ENCODE data around the gene HDAC4. TPM values are rescaled to one million over a fixed set of nuclear protein-coding genes. Genes with fewer than 3 reads are reported as not detected.

Gene HDAC4
- total and polyA plus RNA-seq, 10 of the 15 experiments (the other 5 are each of a cell fraction or from before 2014, with no cell fraction given): 0.22 to 15.7 (median 4.8) TPM

- no peak for TF ChIP-seq NR2C2 (IDR thresholded peaks at IDR 0.05; ENCODE audit: borderline replicate concordance, control insufficient read depth, insufficient read length, low read depth)
- no peak for TF ChIP-seq NFXL1 (IDR thresholded peaks at IDR 0.05; ENCODE audit: borderline replicate concordance)
- TF ChIP-seq, protein P1, sequence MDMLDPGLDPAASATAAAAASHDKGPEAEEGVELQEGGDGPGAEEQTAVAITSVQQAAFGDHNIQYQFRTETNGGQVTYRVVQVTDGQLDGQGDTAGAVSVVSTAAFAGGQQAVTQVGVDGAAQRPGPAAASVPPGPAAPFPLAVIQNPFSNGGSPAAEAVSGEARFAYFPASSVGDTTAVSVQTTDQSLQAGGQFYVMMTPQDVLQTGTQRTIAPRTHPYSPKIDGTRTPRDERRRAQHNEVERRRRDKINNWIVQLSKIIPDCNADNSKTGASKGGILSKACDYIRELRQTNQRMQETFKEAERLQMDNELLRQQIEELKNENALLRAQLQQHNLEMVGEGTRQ (IDR thresholded peaks at IDR 0.05; ENCODE audit: borderline replicate concordance, low read depth, low read length): no peak
- TF ChIP-seq TAF1 (IDR thresholded peaks at IDR 0.05; ENCODE audit: borderline replicate concordance, low read depth, low read length): no peak
Observed at GRCh38 chr2:239113171-239113570, 287.6 kb downstream of the HDAC4 start (continued).

GRCh38 chr2:239112127-239112774, 288.6 kb downstream of the HDAC4 start:
- ChIA-PET RAD21 (ENCODE audit: unreplicated experiment) (no interaction called here), SMC1A (ENCODE audit: uncharacterized antibody, unreplicated experiment) (no interaction called here), CTCF (no interaction called here), POLR2A (no interaction called here)
- no peak for ATAC-seq
- H3K9me3 ChIP-seq (replicated peaks; ENCODE audit: control insufficient read depth, insufficient read depth, low read length): no peaks in the 10 kb centered on the region
- no peaks in the 10 kb centered on the region for H3K36me3 ChIP-seq (ENCODE audit: control insufficient read depth in 2 of 2, insufficient read depth in 2 of 2, low read length in 1 of 2)
- in situ Hi-C loops (cut with MboI): no loop called here
- no peak for FAIRE-seq
- WGBS (ENCODE audit: insufficient coverage, insufficient replicate concordance, low lambda C conversion rate, missing lambda C conversion rate): 79% methylated on average over 14 of the region's 14 CpGs
- intact Hi-C loops (cut with micrococcal nuclease; ENCODE audit: unreplicated experiment): no loop called here
- no peaks in the 10 kb centered on the region for H3K79me2 ChIP-seq (ENCODE audit: control insufficient read depth, insufficient read depth, low read length)
- no peaks in the 10 kb centered on the region for H3K4me1 ChIP-seq (ENCODE audit: control insufficient read depth, insufficient read depth, low read length)
- no peak for DNase-seq (ENCODE audit: low read depth, low spot score)
- TF ChIP-seq, protein P2, sequence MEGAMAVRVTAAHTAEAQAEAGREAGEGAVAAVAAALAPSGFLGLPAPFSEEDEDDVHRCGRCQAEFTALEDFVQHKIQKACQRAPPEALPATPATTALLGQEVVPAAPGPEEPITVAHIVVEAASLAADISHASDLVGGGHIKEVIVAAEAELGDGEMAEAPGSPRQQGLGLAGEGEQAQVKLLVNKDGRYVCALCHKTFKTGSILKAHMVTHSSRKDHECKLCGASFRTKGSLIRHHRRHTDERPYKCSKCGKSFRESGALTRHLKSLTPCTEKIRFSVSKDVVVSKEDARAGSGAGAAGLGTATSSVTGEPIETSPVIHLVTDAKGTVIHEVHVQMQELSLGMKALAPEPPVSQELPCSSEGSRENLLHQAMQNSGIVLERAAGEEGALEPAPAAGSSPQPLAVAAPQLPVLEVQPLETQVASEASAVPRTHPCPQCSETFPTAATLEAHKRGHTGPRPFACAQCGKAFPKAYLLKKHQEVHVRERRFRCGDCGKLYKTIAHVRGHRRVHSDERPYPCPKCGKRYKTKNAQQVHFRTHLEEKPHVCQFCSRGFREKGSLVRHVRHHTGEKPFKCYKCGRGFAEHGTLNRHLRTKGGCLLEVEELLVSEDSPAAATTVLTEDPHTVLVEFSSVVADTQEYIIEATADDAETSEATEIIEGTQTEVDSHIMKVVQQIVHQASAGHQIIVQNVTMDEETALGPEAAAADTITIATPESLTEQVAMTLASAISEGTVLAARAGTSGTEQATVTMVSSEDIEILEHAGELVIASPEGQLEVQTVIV (IDR thresholded peaks at IDR 0.05; ENCODE audit: borderline replicate concordance, partially characterized antibody): no peak
- no peaks in the 10 kb centered on the region for H3K27me3 ChIP-seq (replicated peaks in 1 of 2; ENCODE audit: control insufficient read depth in 2 of 2, insufficient read depth in 2 of 2, low read length in 1 of 2)
- no peak overlapping the region for H3K27ac ChIP-seq (ENCODE audit: control insufficient read depth, insufficient read depth)
- no peak overlapping the region for H3K9ac ChIP-seq (ENCODE audit: control insufficient read depth, insufficient read depth, low read length)
- BruUV-seq (replicated peaks): no TSS peak
- no peak overlapping the region for H3K4me2 ChIP-seq (ENCODE audit: control insufficient read depth, insufficient read depth)
- H2AFZ ChIP-seq (ENCODE audit: control insufficient read depth, low read depth, low read length): no peak overlapping the region
- no peak overlapping the region for H3K4me3 ChIP-seq
- H4K20me1 ChIP-seq (ENCODE audit: control insufficient read depth, insufficient read depth): no peaks in the 10 kb centered on the region

All from GM12878 (cell line).